ENCODE data around the gene PLEKHA4. TPM values are rescaled to one million over a fixed set of nuclear protein-coding genes. Genes with fewer than 3 reads are reported as not detected.

PLEKHA4 gene
- total and polyA plus RNA-seq, 9 of the 15 experiments (the other 6 are each of a cell fraction or from before 2014, with no cell fraction given): 0.07 to 30.8 (median 11.4) TPM

DNA sequence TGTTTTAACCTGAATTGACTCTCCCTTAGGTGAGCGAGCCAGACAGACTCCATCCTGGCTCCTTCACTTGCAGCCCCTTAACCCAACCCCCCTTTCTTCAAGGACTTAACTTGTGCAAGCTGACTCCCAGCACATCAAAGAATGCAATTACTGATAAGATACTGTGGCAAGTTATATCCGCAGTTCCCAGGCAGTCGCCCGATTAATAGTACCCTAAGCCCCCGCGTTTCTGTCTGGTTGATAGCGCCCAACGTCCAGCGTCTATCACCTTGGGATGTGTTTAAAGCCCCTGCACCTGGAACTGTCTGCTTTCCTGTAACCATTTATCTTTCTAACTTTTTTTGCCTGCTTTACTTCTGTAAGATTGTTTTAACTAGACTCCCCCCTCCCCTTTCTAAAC is 38.3 kb downstream of the PLEKHA4 start (continued):
- TF ChIP-seq SMAD2 (IDR thresholded peaks at IDR 0.05; ENCODE audit: low read depth, low read length): no peak
- TF ChIP-seq, protein P1, sequence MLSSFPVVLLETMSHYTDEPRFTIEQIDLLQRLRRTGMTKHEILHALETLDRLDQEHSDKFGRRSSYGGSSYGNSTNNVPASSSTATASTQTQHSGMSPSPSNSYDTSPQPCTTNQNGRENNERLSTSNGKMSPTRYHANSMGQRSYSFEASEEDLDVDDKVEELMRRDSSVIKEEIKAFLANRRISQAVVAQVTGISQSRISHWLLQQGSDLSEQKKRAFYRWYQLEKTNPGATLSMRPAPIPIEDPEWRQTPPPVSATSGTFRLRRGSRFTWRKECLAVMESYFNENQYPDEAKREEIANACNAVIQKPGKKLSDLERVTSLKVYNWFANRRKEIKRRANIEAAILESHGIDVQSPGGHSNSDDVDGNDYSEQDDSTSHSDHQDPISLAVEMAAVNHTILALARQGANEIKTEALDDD (IDR thresholded peaks at IDR 0.05): peak; percentile 68; the same call in 1 of the 2 replicates
- no peak for TF ChIP-seq LARP7 (IDR thresholded peaks at IDR 0.05)
- TF ChIP-seq, protein P2, sequence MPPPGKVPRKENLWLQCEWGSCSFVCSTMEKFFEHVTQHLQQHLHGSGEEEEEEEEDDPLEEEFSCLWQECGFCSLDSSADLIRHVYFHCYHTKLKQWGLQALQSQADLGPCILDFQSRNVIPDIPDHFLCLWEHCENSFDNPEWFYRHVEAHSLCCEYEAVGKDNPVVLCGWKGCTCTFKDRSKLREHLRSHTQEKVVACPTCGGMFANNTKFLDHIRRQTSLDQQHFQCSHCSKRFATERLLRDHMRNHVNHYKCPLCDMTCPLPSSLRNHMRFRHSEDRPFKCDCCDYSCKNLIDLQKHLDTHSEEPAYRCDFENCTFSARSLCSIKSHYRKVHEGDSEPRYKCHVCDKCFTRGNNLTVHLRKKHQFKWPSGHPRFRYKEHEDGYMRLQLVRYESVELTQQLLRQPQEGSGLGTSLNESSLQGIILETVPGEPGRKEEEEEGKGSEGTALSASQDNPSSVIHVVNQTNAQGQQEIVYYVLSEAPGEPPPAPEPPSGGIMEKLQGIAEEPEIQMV (tag; conservative IDR thresholded peaks at IDR 0.05; ENCODE audit: low read depth): no peak
- TF ChIP-seq FOS (IDR thresholded peaks at IDR 0.05; ENCODE audit: extremely low read depth, insufficient read length): no peak
- peak; percentile 67 for TF ChIP-seq ARID1B (IDR thresholded peaks at IDR 0.05)
- 0 out of 2 replicates have a peak, but pooled peaks have one; percentile 27 for TF ChIP-seq DPF2 (IDR thresholded peaks at IDR 0.05)
- peak; percentile 30; the same call in 1 of the 2 replicates for TF ChIP-seq TEAD4 (IDR thresholded peaks at IDR 0.05; ENCODE audit: low read length)
- no peak for TF ChIP-seq TEAD4 (CRISPR knock-in tag; IDR thresholded peaks at IDR 0.05; ENCODE audit: borderline replicate concordance)
- no peak for TF ChIP-seq NFYB (IDR thresholded peaks at IDR 0.05; ENCODE audit: extremely low read depth, insufficient read length)
- no peak; the same call in 1 of the 2 replicates for TF ChIP-seq KLF16 (IDR thresholded peaks at IDR 0.05)
- no peak for TF ChIP-seq CXXC5 (CRISPR knock-in tag; IDR thresholded peaks at IDR 0.05)
- TF ChIP-seq MEF2D (tag; conservative IDR thresholded peaks at IDR 0.05; ENCODE audit: low read depth): no peak
- TF ChIP-seq ETV5 (CRISPR knock-in tag; IDR thresholded peaks at IDR 0.05; ENCODE audit: low read depth): no peak
- TF ChIP-seq CBFA2T2 (conservative IDR thresholded peaks at IDR 0.05): peak; percentile 68
- peak; percentile 23 for TF ChIP-seq DACH1 (IDR thresholded peaks at IDR 0.05; ENCODE audit: partially characterized antibody)
- TF ChIP-seq, protein P3, sequence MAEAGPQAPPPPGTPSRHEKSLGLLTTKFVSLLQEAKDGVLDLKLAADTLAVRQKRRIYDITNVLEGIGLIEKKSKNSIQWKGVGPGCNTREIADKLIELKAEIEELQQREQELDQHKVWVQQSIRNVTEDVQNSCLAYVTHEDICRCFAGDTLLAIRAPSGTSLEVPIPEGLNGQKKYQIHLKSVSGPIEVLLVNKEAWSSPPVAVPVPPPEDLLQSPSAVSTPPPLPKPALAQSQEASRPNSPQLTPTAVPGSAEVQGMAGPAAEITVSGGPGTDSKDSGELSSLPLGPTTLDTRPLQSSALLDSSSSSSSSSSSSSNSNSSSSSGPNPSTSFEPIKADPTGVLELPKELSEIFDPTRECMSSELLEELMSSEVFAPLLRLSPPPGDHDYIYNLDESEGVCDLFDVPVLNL (CRISPR knock-in tag; IDR thresholded peaks at IDR 0.05; ENCODE audit: low read depth): no peak
- 0 out of 2 replicates have a peak, but pooled peaks have one; percentile 36 for TF ChIP-seq TCF7 (IDR thresholded peaks at IDR 0.05; ENCODE audit: borderline replicate concordance)
- no peak for TF ChIP-seq ZNF165 (CRISPR knock-in tag; IDR thresholded peaks at IDR 0.05; ENCODE audit: borderline replicate concordance)
- TF ChIP-seq, protein P4, sequence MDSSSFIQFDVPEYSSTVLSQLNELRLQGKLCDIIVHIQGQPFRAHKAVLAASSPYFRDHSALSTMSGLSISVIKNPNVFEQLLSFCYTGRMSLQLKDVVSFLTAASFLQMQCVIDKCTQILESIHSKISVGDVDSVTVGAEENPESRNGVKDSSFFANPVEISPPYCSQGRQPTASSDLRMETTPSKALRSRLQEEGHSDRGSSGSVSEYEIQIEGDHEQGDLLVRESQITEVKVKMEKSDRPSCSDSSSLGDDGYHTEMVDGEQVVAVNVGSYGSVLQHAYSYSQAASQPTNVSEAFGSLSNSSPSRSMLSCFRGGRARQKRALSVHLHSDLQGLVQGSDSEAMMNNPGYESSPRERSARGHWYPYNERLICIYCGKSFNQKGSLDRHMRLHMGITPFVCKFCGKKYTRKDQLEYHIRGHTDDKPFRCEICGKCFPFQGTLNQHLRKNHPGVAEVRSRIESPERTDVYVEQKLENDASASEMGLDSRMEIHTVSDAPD (CRISPR knock-in tag; IDR thresholded peaks at IDR 0.05): no peak
- no peak for TF ChIP-seq FOXP1 (CRISPR knock-in tag; IDR thresholded peaks at IDR 0.05)
- peak; percentile 82 for TF ChIP-seq CBFA2T3 (IDR thresholded peaks at IDR 0.05)
- no peak for TF ChIP-seq ZNF174 (CRISPR knock-in tag; IDR thresholded peaks at IDR 0.05)
- no peak for TF ChIP-seq ZFP1 (CRISPR knock-in tag; IDR thresholded peaks at IDR 0.05)
- TF ChIP-seq, protein P5, sequence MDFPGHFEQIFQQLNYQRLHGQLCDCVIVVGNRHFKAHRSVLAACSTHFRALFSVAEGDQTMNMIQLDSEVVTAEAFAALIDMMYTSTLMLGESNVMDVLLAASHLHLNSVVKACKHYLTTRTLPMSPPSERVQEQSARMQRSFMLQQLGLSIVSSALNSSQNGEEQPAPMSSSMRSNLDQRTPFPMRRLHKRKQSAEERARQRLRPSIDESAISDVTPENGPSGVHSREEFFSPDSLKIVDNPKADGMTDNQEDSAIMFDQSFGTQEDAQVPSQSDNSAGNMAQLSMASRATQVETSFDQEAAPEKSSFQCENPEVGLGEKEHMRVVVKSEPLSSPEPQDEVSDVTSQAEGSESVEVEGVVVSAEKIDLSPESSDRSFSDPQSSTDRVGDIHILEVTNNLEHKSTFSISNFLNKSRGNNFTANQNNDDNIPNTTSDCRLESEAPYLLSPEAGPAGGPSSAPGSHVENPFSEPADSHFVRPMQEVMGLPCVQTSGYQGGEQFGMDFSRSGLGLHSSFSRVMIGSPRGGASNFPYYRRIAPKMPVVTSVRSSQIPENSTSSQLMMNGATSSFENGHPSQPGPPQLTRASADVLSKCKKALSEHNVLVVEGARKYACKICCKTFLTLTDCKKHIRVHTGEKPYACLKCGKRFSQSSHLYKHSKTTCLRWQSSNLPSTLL (IDR thresholded peaks at IDR 0.05): no peak
- no peak for TF ChIP-seq ZNF140 (CRISPR knock-in tag; IDR thresholded peaks at IDR 0.05)
